Upper lobe of left lung (tissue), 4 donors: Measurements from ENCODE around the gene USP34.

Source experiments
- CTCF ChIP-seq, 6 experiments: fragments of 450-650 bp in 4 of 6; fragments of 200-600 bp in 2 of 6; sonication (generic) in 2 of 6; IDR thresholded peaks; one replicate each; pipeline ENCODE4 v1.5.1; 2016 to 2019; ENCODE audit warnings: antibody characterized with exemption in 6 of 6
- EP300 ChIP-seq, 4 donors: sonication (generic); formaldehyde crosslinking; IDR thresholded peaks; one replicate each; pipeline ENCODE4 v1.5.1; 2017; ENCODE audit warnings: antibody characterized with exemption in 4 of 4, control low read depth in 2 of 4
- POLR2A ChIP-seq, 4 donors: fragments of 450-650 bp; IDR thresholded peaks; one replicate each; pipeline ENCODE4 v1.5.1; 2016 to 2017; ENCODE audit warnings: antibody characterized with exemption in 4 of 4, mild to moderate bottlenecking in 2 of 4
- POLR2AphosphoS5 ChIP-seq, 2 donors: sonication (generic); formaldehyde crosslinking; IDR thresholded peaks; one replicate each; pipeline ENCODE4 v1.5.1; 2017; ENCODE audit warnings: antibody characterized with exemption in 2 of 2

- no peak for TF ChIP-seq CTCF (IDR thresholded peaks at IDR 0.05)
- no peak for TF ChIP-seq POLR2AphosphoS5 (IDR thresholded peaks at IDR 0.05)
- TF ChIP-seq POLR2A (IDR thresholded peaks at IDR 0.05) = no peak
- no peak for TF ChIP-seq EP300 (IDR thresholded peaks at IDR 0.05)
Observed at GRCh38 chr2:61456746-61457420, 14.0 kb downstream of the USP34 start.
